Kasumi-1 (cell line): ENCODE results near the gene MEP1B.

Experiments used
- DNase-seq, 2 experiments: peaks; one replicate each; lab custom pipeline; 2025; lab: John Stamatoyannopoulos, UW

The MEP1B gene

GRCh38 chr18:32267463-32267862, 77.6 kb downstream of the MEP1B start:
- DNase-seq = no peak
